H9 (cell line): Measurements from ENCODE around the gene DCDC1. TPM values are rescaled to one million over a fixed set of nuclear protein-coding genes. Genes with fewer than 3 reads are reported as not detected.

ENCODE experiments used
- DNase-seq: peaks from one replicate; pipeline ENCODE4 v3.0.0-alpha.2; 2017
- H2AFZ ChIP-seq: one replicate; pipeline ENCODE4 v1.6.1; 2013; ENCODE audit warnings: mild to moderate bottlenecking, low read length, control low read depth, moderate library complexity
- H2AK5ac ChIP-seq: 2 replicates; pipeline ENCODE4 v1.6.1; 2013; ENCODE audit warnings: low read length, control low read depth, mixed read lengths; ENCODE audit not compliant: insufficient read length
- H2BK120ac ChIP-seq: one replicate; pipeline ENCODE4 v1.6.1; 2013; ENCODE audit warnings: low read depth, mild to moderate bottlenecking, low read length, control low read depth, inconsistent platforms; ENCODE audit not compliant: poor library complexity, severe bottlenecking
- H2BK12ac ChIP-seq: 2 replicates; pipeline ENCODE4 v1.6.1; 2013; ENCODE audit warnings: low read length, control low read depth, mixed read lengths, low read depth; ENCODE audit not compliant: insufficient read length
- H2BK15ac ChIP-seq: 2 replicates; pipeline ENCODE4 v1.6.1; 2013; ENCODE audit warnings: low read depth, low read length, control low read depth
- H2BK20ac ChIP-seq: one replicate; pipeline ENCODE4 v1.6.1; 2013; ENCODE audit warnings: low read depth, mild to moderate bottlenecking, low read length, control low read depth, inconsistent platforms; ENCODE audit not compliant: poor library complexity, severe bottlenecking
- H2BK5ac ChIP-seq: 2 replicates; pipeline ENCODE4 v1.6.1; 2013; ENCODE audit warnings: low read length, control low read depth, mixed read lengths; ENCODE audit not compliant: insufficient read length
- H3K14ac ChIP-seq: 2 replicates; pipeline ENCODE4 v1.6.1; 2013; ENCODE audit warnings: low read length, control low read depth; ENCODE audit not compliant: insufficient read depth
- H3K18ac ChIP-seq: 2 replicates; pipeline ENCODE4 v1.6.1; 2013; ENCODE audit warnings: low read depth, mild to moderate bottlenecking, mixed read lengths, low read length, control low read depth; ENCODE audit not compliant: insufficient read length
- H3K23ac ChIP-seq: 2 replicates; pipeline ENCODE4 v1.6.1; 2013; ENCODE audit warnings: low read length, control low read depth, mixed read lengths, low read depth; ENCODE audit not compliant: insufficient read length
- H3K23me2 ChIP-seq: 2 replicates; pipeline ENCODE4 v1.6.1; 2013; ENCODE audit warnings: low read depth, mild to moderate bottlenecking, mixed read lengths, low read length, control low read depth; ENCODE audit not compliant: insufficient read length, poor library complexity, severe bottlenecking
- H3K27ac ChIP-seq: 2 replicates; pipeline ENCODE4 v1.5.1; 2013; ENCODE audit warnings: low read length, control low read depth, mixed read lengths, low read depth; ENCODE audit not compliant: insufficient read length
- H3K27me3 ChIP-seq: 2 replicates; pipeline ENCODE4 v1.6.1; 2013; ENCODE audit warnings: low read length, control low read depth, inconsistent platforms; ENCODE audit not compliant: insufficient read depth
- H3K4ac ChIP-seq: 2 replicates; pipeline ENCODE4 v1.6.1; 2013; ENCODE audit warnings: low read depth, mild to moderate bottlenecking, control low read depth, inconsistent platforms, low read length, moderate library complexity
- H3K4me1 ChIP-seq: 2 replicates; pipeline ENCODE4 v1.6.1; 2013; ENCODE audit warnings: low read length, control low read depth, inconsistent platforms; ENCODE audit not compliant: insufficient read depth
- H3K4me2 ChIP-seq: 2 replicates; pipeline ENCODE4 v1.6.1; 2013; ENCODE audit warnings: low read length, control low read depth, mixed read lengths; ENCODE audit not compliant: insufficient read length, insufficient read depth
- H3K56ac ChIP-seq: 2 replicates; pipeline ENCODE4 v1.6.1; 2013; ENCODE audit warnings: low read depth, mild to moderate bottlenecking, mixed read lengths, low read length, control low read depth; ENCODE audit not compliant: insufficient read length
- H3K79me1 ChIP-seq: 2 replicates; pipeline ENCODE4 v1.6.1; 2013; ENCODE audit warnings: low read depth, mild to moderate bottlenecking, moderate library complexity, low read length, control low read depth, inconsistent platforms; ENCODE audit not compliant: insufficient read depth, poor library complexity, severe bottlenecking
- H3K79me2 ChIP-seq: 2 replicates; pipeline ENCODE4 v1.6.1; 2013; ENCODE audit warnings: low read length, control low read depth, inconsistent platforms; ENCODE audit not compliant: insufficient read depth
- H3K9ac ChIP-seq: 2 replicates; pipeline ENCODE4 v1.6.1; 2013; ENCODE audit warnings: low read length, control low read depth, mixed read lengths; ENCODE audit not compliant: insufficient read length; ENCODE audit errors: extremely low read depth
- H3K9me3 ChIP-seq: one replicate; pipeline ENCODE4 v1.6.1; 2013; ENCODE audit warnings: low read depth, low read length, inconsistent platforms; ENCODE audit not compliant: control insufficient read depth
- H3T11ph ChIP-seq: one replicate; pipeline ENCODE4 v1.6.1; 2013; ENCODE audit warnings: mild to moderate bottlenecking, low read length, control low read depth, inconsistent platforms
- H4K20me1 ChIP-seq: one replicate; pipeline ENCODE4 v1.6.1; 2013; ENCODE audit not compliant: control insufficient read depth, insufficient read length, insufficient read depth
- H4K5ac ChIP-seq: 2 replicates; pipeline ENCODE4 v1.6.1; 2013; ENCODE audit warnings: low read depth, mild to moderate bottlenecking, mixed read lengths, low read length, control low read depth; ENCODE audit not compliant: insufficient read length
- H4K8ac ChIP-seq: replicated peaks from 2 replicates; pipeline ENCODE4 v1.6.1; 2013; ENCODE audit warnings: low read length, control low read depth, mixed read lengths, low read depth; ENCODE audit not compliant: insufficient read length
- H4K91ac ChIP-seq: 2 replicates; pipeline ENCODE4 v1.6.1; 2013; ENCODE audit warnings: low read depth, mild to moderate bottlenecking, moderate library complexity, mixed read lengths, low read length, control low read depth; ENCODE audit not compliant: insufficient read length
- H3K27ac Mint-ChIP-seq, 3 experiments: 2 replicates in 2 of 3; 3 replicates in 1 of 3; pipeline ENCODE4 v1.8.0; 2020 to 2021; ENCODE audit warnings: mixed read lengths in 3 of 3, mild to moderate bottlenecking in 1 of 3, moderate library complexity in 1 of 3
- H3K27me3 Mint-ChIP-seq: 2 replicates; pipeline ENCODE4 v1.8.0; 2021; ENCODE audit warnings: low read depth, mild to moderate bottlenecking, moderate library complexity, mixed read lengths
- H3K36me3 Mint-ChIP-seq, 3 experiments: 2 replicates in 2 of 3; 3 replicates in 1 of 3; pipeline ENCODE4 v1.8.0; 2020 to 2021; ENCODE audit warnings: low read depth in 3 of 3, mixed read lengths in 3 of 3; ENCODE audit not compliant: insufficient read depth in 1 of 3
- H3K4me1 Mint-ChIP-seq, 2 experiments: 2 replicates each; pipeline ENCODE4 v1.8.0; 2020; ENCODE audit warnings: mixed read lengths in 2 of 2
- H3K4me3 Mint-ChIP-seq, 2 experiments: 2 replicates in 1 of 2; 3 replicates in 1 of 2; pipeline ENCODE4 v1.8.0; 2020 to 2021; ENCODE audit warnings: mild to moderate bottlenecking in 2 of 2, mixed read lengths in 2 of 2, moderate library complexity in 1 of 2
- H3K9me3 Mint-ChIP-seq, 2 experiments: 2 replicates in 1 of 2; 3 replicates in 1 of 2; pipeline ENCODE4 v1.8.0; 2020; ENCODE audit warnings: mild to moderate bottlenecking in 2 of 2, mixed read lengths in 2 of 2, moderate library complexity in 1 of 2
- WGBS: extraction: QIAGEN DNeasy Blood & Tissue Kit; methylation state at CpG from one replicate; pipeline ENCODE4 v1.1.7; 2013; ENCODE audit warnings: missing lambda C conversion rate, low lambda C conversion rate, mixed read lengths; ENCODE audit not compliant: insufficient read length; ENCODE audit errors: extremely low coverage; 5-methylcytosine and 5-hydroxymethylcytosine counted together
- total RNA-seq: library from RNA; stranded (reverse); gene quantifications from 2 replicates; pipeline ENCODE4 v1.2.1, GENCODE V29; 2021
- TF ChIP-seq, protein P1 (sequence below): fragments of 200-600 bp; sonication (generic); conservative IDR thresholded peaks from 3 replicates; pipeline ENCODE4 v1.8.0; 2021; ENCODE audit warnings: antibody characterized with exemption, mild to moderate bottlenecking

The DCDC1 gene
- total RNA-seq, 1 experiment from 2014 or later = 0.09 TPM

DNA sequence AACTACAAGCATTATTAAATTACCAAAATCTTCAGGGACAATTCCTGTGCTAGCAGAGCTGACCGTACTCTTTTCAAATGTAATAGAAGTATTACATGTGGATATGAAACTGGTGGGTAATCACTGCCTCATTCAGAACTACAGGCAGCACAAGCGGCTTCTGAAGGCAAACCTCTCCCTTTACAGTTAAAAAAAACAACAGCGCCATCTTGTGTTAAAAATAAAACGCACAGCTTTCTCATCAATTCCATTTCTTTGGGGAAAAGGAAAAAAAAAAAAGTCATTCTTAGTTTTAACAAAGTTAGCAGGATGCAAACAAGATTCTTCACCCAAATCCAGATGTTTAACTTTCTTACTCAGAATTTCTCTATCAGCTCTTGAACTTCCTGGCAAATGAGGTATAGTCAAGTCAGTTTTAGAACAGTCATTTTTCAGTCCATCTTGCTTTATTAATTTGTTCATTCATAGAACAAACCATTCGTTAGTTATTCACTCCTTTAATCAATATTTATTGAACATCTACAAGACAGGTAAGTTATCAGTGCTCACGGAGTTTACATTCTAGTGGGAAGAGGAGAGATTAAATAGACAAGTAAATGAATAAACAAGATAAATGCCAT, 451.6 kb downstream of the DCDC1 start:
- H3K18ac ChIP-seq = no peak overlapping the region
- H4K91ac ChIP-seq = no peak overlapping the region
- H2AK5ac ChIP-seq = no peak overlapping the region
- H3K27me3 Mint-ChIP-seq = peaks cover 4% of the 10 kb centered on the region; the same call in 1 of the 2 replicates
- H3K4me1 Mint-ChIP-seq = peaks cover 16 to 21% of the 10 kb centered on the region in 2 experiments
- H3K23me2 ChIP-seq = no peaks in the 10 kb centered on the region
- H3K56ac ChIP-seq = no peak overlapping the region
- no peak overlapping the region for H3K27ac Mint-ChIP-seq
- H3K79me1 ChIP-seq = no peaks in the 10 kb centered on the region
- H2BK120ac ChIP-seq = no peak overlapping the region
- H3K14ac ChIP-seq = no peak overlapping the region
- no CpG with 5 or more reads among the region's 6 CpGs for WGBS
- H3K4ac ChIP-seq = no peak overlapping the region
- TF ChIP-seq, protein P1, sequence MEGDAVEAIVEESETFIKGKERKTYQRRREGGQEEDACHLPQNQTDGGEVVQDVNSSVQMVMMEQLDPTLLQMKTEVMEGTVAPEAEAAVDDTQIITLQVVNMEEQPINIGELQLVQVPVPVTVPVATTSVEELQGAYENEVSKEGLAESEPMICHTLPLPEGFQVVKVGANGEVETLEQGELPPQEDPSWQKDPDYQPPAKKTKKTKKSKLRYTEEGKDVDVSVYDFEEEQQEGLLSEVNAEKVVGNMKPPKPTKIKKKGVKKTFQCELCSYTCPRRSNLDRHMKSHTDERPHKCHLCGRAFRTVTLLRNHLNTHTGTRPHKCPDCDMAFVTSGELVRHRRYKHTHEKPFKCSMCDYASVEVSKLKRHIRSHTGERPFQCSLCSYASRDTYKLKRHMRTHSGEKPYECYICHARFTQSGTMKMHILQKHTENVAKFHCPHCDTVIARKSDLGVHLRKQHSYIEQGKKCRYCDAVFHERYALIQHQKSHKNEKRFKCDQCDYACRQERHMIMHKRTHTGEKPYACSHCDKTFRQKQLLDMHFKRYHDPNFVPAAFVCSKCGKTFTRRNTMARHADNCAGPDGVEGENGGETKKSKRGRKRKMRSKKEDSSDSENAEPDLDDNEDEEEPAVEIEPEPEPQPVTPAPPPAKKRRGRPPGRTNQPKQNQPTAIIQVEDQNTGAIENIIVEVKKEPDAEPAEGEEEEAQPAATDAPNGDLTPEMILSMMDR = peak; percentile 82
- no peak overlapping the region for H2AFZ ChIP-seq
- no peak overlapping the region for H3T11ph ChIP-seq
- H3K27me3 ChIP-seq = no peaks in the 10 kb centered on the region
- H3K9me3 Mint-ChIP-seq = no peaks in the 10 kb centered on the region
- no peak overlapping the region for H3K9ac ChIP-seq
- no peak overlapping the region for H2BK12ac ChIP-seq
- H4K8ac ChIP-seq = no peak overlapping the region
- no peak overlapping the region for H4K5ac ChIP-seq
- no peaks in the 10 kb centered on the region for H4K20me1 ChIP-seq
- H2BK15ac ChIP-seq = no peak overlapping the region
- no peaks in the 10 kb centered on the region for H3K79me2 ChIP-seq
- H3K23ac ChIP-seq = no peak overlapping the region
- H3K27ac ChIP-seq = no peak overlapping the region
- no peaks in the 10 kb centered on the region for H3K4me1 ChIP-seq
- H3K9me3 ChIP-seq = no peaks in the 10 kb centered on the region
- no peak overlapping the region for H2BK5ac ChIP-seq
- H3K4me2 ChIP-seq = no peak overlapping the region
- H3K4me3 Mint-ChIP-seq = no peak overlapping the region
- no peaks in the 10 kb centered on the region for H3K36me3 Mint-ChIP-seq
- H2BK20ac ChIP-seq = no peak overlapping the region
- DNase-seq = no peak
